MM.1S (cell line): ENCODE data around the gene TENT5C.

Source experiments
- DNase-seq: peaks from one replicate; pipeline ENCODE4 v3.0.0-alpha.2; 2015
- H2AFZ ChIP-seq: fragments of 300-600 bp; sonication (generic); 2 replicates; pipeline ENCODE4 v1.6.0; 2016; ENCODE audit warnings: antibody characterized with exemption, low read length
- H3F3A ChIP-seq: fragments of 300-600 bp; sonication (generic); 2 replicates; pipeline ENCODE4 v1.6.1; 2016; ENCODE audit warnings: mild to moderate bottlenecking, antibody characterized with exemption, low read length, moderate library complexity, mixed read lengths; ENCODE audit not compliant: insufficient read depth
- H3K27ac ChIP-seq: fragments of 300-600 bp; sonication (generic); 2 replicates; pipeline ENCODE4 v1.5.1; 2016; ENCODE audit warnings: mild to moderate bottlenecking, low read length
- H3K27me3 ChIP-seq: fragments of 300-600 bp; sonication (generic); replicated peaks from 2 replicates; pipeline ENCODE4 v1.6.0; 2016; ENCODE audit warnings: low read length; ENCODE audit not compliant: insufficient read depth
- H3K36me3 ChIP-seq: fragments of 300-600 bp; sonication (generic); replicated peaks from 2 replicates; pipeline ENCODE4 v1.6.1; 2016; ENCODE audit warnings: mild to moderate bottlenecking, low read length, mixed read lengths; ENCODE audit not compliant: insufficient read depth
- H3K4me1 ChIP-seq: fragments of 300-600 bp; sonication (generic); 2 replicates; pipeline ENCODE4 v1.6.1; 2016; ENCODE audit warnings: low read length, mixed read lengths
- H3K4me2 ChIP-seq: fragments of 300-600 bp; sonication (generic); 2 replicates; pipeline ENCODE4 v1.6.0; 2016; ENCODE audit warnings: low read depth, low read length
- H3K4me3 ChIP-seq: fragments of 300-600 bp; sonication (generic); 2 replicates; pipeline ENCODE4 v1.5.1; 2016; ENCODE audit warnings: low read length, mixed read lengths
- H3K79me2 ChIP-seq: fragments of 300-600 bp; sonication (generic); 2 replicates; pipeline ENCODE4 v1.6.1; 2016; ENCODE audit warnings: mixed run types, low read length, mixed read lengths
- H3K9ac ChIP-seq: fragments of 300-600 bp; sonication (generic); 2 replicates; pipeline ENCODE4 v1.6.1; 2016; ENCODE audit warnings: low read length, mixed read lengths
- H3K9me2 ChIP-seq: fragments of 300-600 bp; sonication (generic); replicated peaks from 2 replicates; pipeline ENCODE4 v1.6.1; 2016; ENCODE audit warnings: mild to moderate bottlenecking, low read length, mixed read lengths; ENCODE audit not compliant: insufficient read depth
- H3K9me3 ChIP-seq: fragments of 300-600 bp; sonication (generic); replicated peaks from 2 replicates; pipeline ENCODE4 v1.6.1; 2016; ENCODE audit warnings: mild to moderate bottlenecking, low read length, mixed read lengths; ENCODE audit not compliant: insufficient read depth
- H4K20me1 ChIP-seq: fragments of 300-600 bp; sonication (generic); 2 replicates; pipeline ENCODE4 v1.6.1; 2016; ENCODE audit warnings: mild to moderate bottlenecking, low read length, moderate library complexity, mixed read lengths; ENCODE audit not compliant: insufficient read depth
- EZH2 ChIP-seq: fragments of 300-600 bp; sonication (generic); optimal IDR thresholded peaks from 2 replicates; pipeline ENCODE3; 2017; ENCODE audit warnings: low read depth, mild to moderate bottlenecking, antibody characterized with exemption, low read length, mixed read lengths
- EZH2phosphoT487 ChIP-seq: fragments of 300-600 bp; sonication (generic); IDR thresholded peaks from 2 replicates; pipeline ENCODE4 v1.6.1; 2018; ENCODE audit warnings: antibody characterized with exemption, low read length
- TF ChIP-seq, protein P1 (sequence below): fragments of 300-600 bp; sonication (generic); IDR thresholded peaks from 2 replicates; pipeline ENCODE4 v1.5.1; 2016; ENCODE audit warnings: antibody characterized with exemption, low read length, mixed read lengths

TENT5C gene

DNA sequence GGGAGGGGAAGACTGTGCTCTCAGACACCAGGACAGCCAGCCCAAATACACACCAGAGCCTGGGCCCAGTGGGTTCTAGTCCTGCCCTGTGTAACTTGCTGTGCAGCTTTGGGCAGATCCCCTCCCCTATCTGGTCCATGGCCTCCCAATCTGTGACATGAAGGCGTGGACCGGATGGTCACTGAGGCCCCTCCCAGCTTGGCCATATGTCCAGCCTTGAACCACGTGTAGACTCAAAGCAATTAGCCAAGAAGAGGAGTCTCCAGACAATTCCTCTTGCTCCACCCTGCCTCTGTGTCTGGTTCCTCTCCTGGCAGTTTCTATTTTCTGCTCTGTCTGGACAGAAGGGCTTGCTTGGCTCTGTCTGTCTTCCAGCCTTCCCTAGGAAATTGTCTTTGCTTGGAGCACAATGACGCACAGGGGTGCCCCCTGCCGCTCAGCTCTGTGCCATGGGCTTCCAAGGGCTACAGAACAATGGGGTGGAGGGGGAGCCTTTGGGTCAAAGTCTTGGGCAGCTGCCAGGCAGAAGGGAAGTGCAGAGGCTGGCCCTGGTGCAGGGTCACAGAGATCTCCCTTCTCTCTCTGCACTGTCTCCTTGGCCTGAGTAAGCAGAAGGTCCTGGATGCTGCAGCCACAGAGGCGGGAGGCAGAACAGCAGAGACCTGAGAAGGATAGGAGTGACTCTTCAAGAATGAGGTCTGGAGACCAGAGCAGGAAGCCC is 66.1 kb downstream of the TENT5C start:
- Histone ChIP-seq H3K4me3 (no peak overlapping the region), H4K20me1 (no peaks in the 10 kb centered on the region), H3K36me3 (no peaks in the 10 kb centered on the region), H3K9me2 (no peaks in the 10 kb centered on the region), H3F3A (peaks cover 30% of the 10 kb centered on the region), H3K9me3 (no peaks in the 10 kb centered on the region), H3K4me1 (peaks cover 67% of the 10 kb centered on the region), H3K27ac (peak overlapping the region; percentile 100; the same call in 1 of the 2 replicates), H3K27me3 (no peaks in the 10 kb centered on the region), H3K9ac (no peak overlapping the region), H2AFZ (no peak overlapping the region), H3K4me2 (no peak overlapping the region), H3K79me2 (peaks cover 79% of the 10 kb centered on the region)
- no peak for DNase-seq
- no peak for TF ChIP-seq EZH2phosphoT487
- no peak for TF ChIP-seq EZH2
- TF ChIP-seq, protein P1, sequence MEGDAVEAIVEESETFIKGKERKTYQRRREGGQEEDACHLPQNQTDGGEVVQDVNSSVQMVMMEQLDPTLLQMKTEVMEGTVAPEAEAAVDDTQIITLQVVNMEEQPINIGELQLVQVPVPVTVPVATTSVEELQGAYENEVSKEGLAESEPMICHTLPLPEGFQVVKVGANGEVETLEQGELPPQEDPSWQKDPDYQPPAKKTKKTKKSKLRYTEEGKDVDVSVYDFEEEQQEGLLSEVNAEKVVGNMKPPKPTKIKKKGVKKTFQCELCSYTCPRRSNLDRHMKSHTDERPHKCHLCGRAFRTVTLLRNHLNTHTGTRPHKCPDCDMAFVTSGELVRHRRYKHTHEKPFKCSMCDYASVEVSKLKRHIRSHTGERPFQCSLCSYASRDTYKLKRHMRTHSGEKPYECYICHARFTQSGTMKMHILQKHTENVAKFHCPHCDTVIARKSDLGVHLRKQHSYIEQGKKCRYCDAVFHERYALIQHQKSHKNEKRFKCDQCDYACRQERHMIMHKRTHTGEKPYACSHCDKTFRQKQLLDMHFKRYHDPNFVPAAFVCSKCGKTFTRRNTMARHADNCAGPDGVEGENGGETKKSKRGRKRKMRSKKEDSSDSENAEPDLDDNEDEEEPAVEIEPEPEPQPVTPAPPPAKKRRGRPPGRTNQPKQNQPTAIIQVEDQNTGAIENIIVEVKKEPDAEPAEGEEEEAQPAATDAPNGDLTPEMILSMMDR: no peak

DNA sequence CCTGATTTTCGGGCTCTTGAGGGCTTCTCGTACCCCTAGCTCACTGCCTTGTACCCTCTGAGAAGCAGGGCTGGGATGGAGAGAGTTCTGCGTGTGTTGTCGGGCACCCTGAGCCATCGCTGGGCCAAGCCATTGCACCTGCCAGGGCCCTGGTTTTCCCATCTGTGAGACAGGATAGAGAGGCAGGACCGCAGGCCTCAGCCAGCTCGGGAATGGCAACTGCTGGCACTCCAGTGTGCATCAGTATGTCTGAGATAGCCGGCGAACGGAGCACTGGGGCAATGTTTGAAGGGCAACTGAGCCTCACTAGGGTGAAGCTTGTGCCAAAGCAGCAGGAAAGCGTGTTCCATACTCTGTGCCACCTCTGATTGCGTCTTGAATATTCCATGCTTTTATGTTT is 66.9 kb downstream of the TENT5C start:
- H3K9ac ChIP-seq: peak overlapping the region; percentile 92; the same call in 1 of the 2 replicates
- no peaks in the 10 kb centered on the region for H3K36me3 ChIP-seq
- H3F3A ChIP-seq: peaks cover 30% of the 10 kb centered on the region
- H3K4me3 ChIP-seq: no peak overlapping the region
- no peak overlapping the region for H2AFZ ChIP-seq
- no peak for DNase-seq
- no peaks in the 10 kb centered on the region for H3K27me3 ChIP-seq
- H3K9me3 ChIP-seq: no peaks in the 10 kb centered on the region
- TF ChIP-seq EZH2 (no peak), EZH2phosphoT487 (no peak)
- TF ChIP-seq, protein P1: no peak
- no peaks in the 10 kb centered on the region for H4K20me1 ChIP-seq
- peak overlapping the region; percentile 100; the same call in 1 of the 2 replicates for H3K27ac ChIP-seq
- no peaks in the 10 kb centered on the region for H3K9me2 ChIP-seq
- H3K79me2 ChIP-seq: peaks cover 75% of the 10 kb centered on the region
- H3K4me2 ChIP-seq: peak overlapping the region; percentile 72; the same call in 1 of the 2 replicates
- H3K4me1 ChIP-seq: peaks cover 66% of the 10 kb centered on the region

DNA sequence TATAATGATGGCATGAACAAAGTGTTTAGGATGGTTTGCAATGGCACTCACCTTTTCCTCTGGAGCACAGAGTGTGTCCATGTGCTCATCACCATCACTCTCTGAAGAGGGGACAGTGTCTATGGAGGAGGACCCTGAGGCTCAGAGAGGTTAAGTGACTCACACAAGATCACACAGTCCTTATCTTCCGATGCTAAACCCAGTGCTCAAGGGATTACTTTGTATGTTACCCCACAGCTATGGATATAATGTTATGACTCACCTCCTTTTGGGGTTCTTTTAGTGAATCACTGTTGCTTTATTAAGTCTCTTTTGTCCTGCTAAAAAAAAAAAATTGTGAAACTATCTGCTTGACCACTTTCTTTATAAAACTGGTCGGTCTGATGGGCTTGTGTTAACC is 67.6 kb downstream of the TENT5C start:
- no peak for DNase-seq
- Histone ChIP-seq H3K4me2 (peak overlapping the region; percentile 72), H2AFZ (no peak overlapping the region)

More for the DNA sequence above, 67.6 kb downstream of the TENT5C start:
- Histone ChIP-seq H3K9ac (peak overlapping the region; percentile 92), H3K79me2 (peaks cover 70% of the 10 kb centered on the region), H3K4me1 (peaks cover 66% of the 10 kb centered on the region), H3F3A (peaks cover 30% of the 10 kb centered on the region), H4K20me1 (no peaks in the 10 kb centered on the region), H3K27me3 (no peaks in the 10 kb centered on the region), H3K9me2 (no peaks in the 10 kb centered on the region), H3K36me3 (no peaks in the 10 kb centered on the region), H3K9me3 (no peaks in the 10 kb centered on the region), H3K4me3 (peak overlapping the region; percentile 11; the same call in 1 of the 2 replicates), H3K27ac (peak overlapping the region; percentile 100)
- TF ChIP-seq EZH2 (no peak), EZH2phosphoT487 (no peak)
- TF ChIP-seq, protein P1: no peak
